Hematopoietic multipotent progenitor cell treated with erythropoietin and hydrocortisone succinate and interleukin-3 and kit ligand, for 15 days (in vitro differentiated cells): ENCODE measurements around the gene CRIM1.

Experiments used
- DNase-seq: peaks from one replicate; pipeline ENCODE4 v3.0.0-alpha.2; 2015; ENCODE audit warnings: low spot score

Gene CRIM1

GRCh38 chr2:36561237-36561944 is 205.8 kb downstream of the CRIM1 start:
- DNase-seq: no peak

- no peak for DNase-seq
Observed at GRCh38 chr2:36562240-36562639, 206.7 kb downstream of the CRIM1 start.

GRCh38 chr2:36562973-36563532 is 207.5 kb downstream of the CRIM1 start:
- no peak for DNase-seq

- DNase-seq: no peak
Observed at GRCh38 chr2:36564377-36564930, 208.9 kb downstream of the CRIM1 start.

- DNase-seq: no peak
Observed at GRCh38 chr2:36565712-36566111, 210.1 kb downstream of the CRIM1 start.

GRCh38 chr2:36566887-36567286 is 211.3 kb downstream of the CRIM1 start:
- DNase-seq: no peak

GRCh38 chr2:36567711-36568408 is 212.3 kb downstream of the CRIM1 start:
- DNase-seq: no peak

- DNase-seq: no peak
Observed at GRCh38 chr2:36568516-36569246, 213.1 kb downstream of the CRIM1 start.

GRCh38 chr2:36569267-36569856 is 213.8 kb downstream of the CRIM1 start:
- DNase-seq: no peak

GRCh38 chr2:36570416-36570815 is 214.8 kb downstream of the CRIM1 start:
- no peak for DNase-seq

- DNase-seq: no peak
Observed at GRCh38 chr2:36572054-36572718, 216.6 kb downstream of the CRIM1 start.

- DNase-seq: no peak
Observed at GRCh38 chr2:36572719-36573059, 217.1 kb downstream of the CRIM1 start.

- DNase-seq: no peak
Observed at GRCh38 chr2:36573165-36573564, 217.6 kb downstream of the CRIM1 start.

GRCh38 chr2:36574560-36574959 is 219.0 kb downstream of the CRIM1 start:
- no peak for DNase-seq

GRCh38 chr2:36577884-36578283 is 222.3 kb downstream of the CRIM1 start:
- DNase-seq: no peak

- DNase-seq: no peak
Observed at GRCh38 chr2:36578343-36579296, 223.0 kb downstream of the CRIM1 start.

- no peak for DNase-seq
Observed at GRCh38 chr2:36579297-36579664, 223.7 kb downstream of the CRIM1 start.

GRCh38 chr2:36582538-36582937 is 227.0 kb downstream of the CRIM1 start:
- DNase-seq: no peak

- no peak for DNase-seq
Observed at GRCh38 chr2:36582951-36583350, 227.4 kb downstream of the CRIM1 start.

- DNase-seq: no peak
Observed at GRCh38 chr2:36584148-36584794, 228.7 kb downstream of the CRIM1 start.
